Transverse colon (tissue), 4 donors: ENCODE measurements around the gene ZNF143. TPM values are rescaled to one million over a fixed set of nuclear protein-coding genes. Genes with fewer than 3 reads are reported as not detected.

ENCODE experiments used
- DNase-seq: peaks from one replicate; pipeline ENCODE4 v3.0.0-alpha.2; 2019
- H3K27ac ChIP-seq, 4 donors: fragments of 200-600 bp; sonication (generic); 2 replicates each; pipeline ENCODE4 v1.5.1; 2016 to 2018; ENCODE audit warnings: inconsistent platforms in 4 of 4
- H3K27me3 ChIP-seq: fragments of 200-600 bp; sonication (generic); 2 replicates; pipeline ENCODE4 v1.5.1; 2017; ENCODE audit warnings: inconsistent platforms
- H3K36me3 ChIP-seq, 4 donors: fragments of 200-600 bp; sonication (generic); 2 replicates each; pipeline ENCODE4 v1.5.1; 2017 to 2019; ENCODE audit warnings: inconsistent platforms in 4 of 4
- H3K4me1 ChIP-seq, 4 donors: fragments of 200-600 bp; sonication (generic); 2 replicates each; pipeline ENCODE4 v1.5.1; 2017 to 2020; ENCODE audit warnings: inconsistent platforms in 4 of 4
- H3K4me3 ChIP-seq, 4 donors: fragments of 200-600 bp; sonication (generic); 1 replicate in 1 of 4; 2 replicates in 3 of 4; pipeline versions ENCODE4 v1.5.1 to v1.6.1; 2017 to 2019; ENCODE audit warnings: inconsistent platforms in 4 of 4
- H3K9me3 ChIP-seq, 2 donors: fragments of 200-600 bp; sonication (generic); 2 replicates each; pipeline ENCODE4 v1.5.1; 2017 to 2019; ENCODE audit warnings: inconsistent platforms in 2 of 2
- EP300 ChIP-seq: sonication (generic); formaldehyde crosslinking; IDR thresholded peaks from one replicate; pipeline ENCODE4 v1.6.1; 2017; ENCODE audit warnings: antibody characterized with exemption, low read depth
- POLR2A ChIP-seq: fragments of 450-650 bp; IDR thresholded peaks from one replicate; pipeline ENCODE4 v1.6.1; 2016; ENCODE audit warnings: antibody characterized with exemption, mild to moderate bottlenecking, moderate library complexity
- POLR2AphosphoS5 ChIP-seq, 3 donors: sonication (generic); formaldehyde crosslinking; IDR thresholded peaks; one replicate each; pipeline ENCODE4 v1.6.1; 2016; ENCODE audit warnings: antibody characterized with exemption in 3 of 3
- WGBS, 2 donors: methylation state at CpG; one replicate each; pipeline ENCODE4 v1.1.5; 2018; ENCODE audit warnings: low coverage in 1 of 2; 5-methylcytosine and 5-hydroxymethylcytosine counted together
- in situ Hi-C, 4 donors: fragments of 200-750 bp; cut with MboI; loops; one replicate each; pipeline versions ENCODE4 v1.15.0 to v1.15.1; 2017; ENCODE audit warnings: low sequenced_read_pairs in 3 of 4, low pct_ligation_motif_present in 1 of 4, low pct_unique_long_range_greater_than_20kb in 1 of 4
- intact Hi-C: fragments of 100-400 bp; cut with DNase I; formaldehyde crosslinking; loops from one replicate; pipeline ENCODE4 v1.15.1; 2023; ENCODE audit warnings: low total_unique reads
- total RNA-seq, 4 donors: library from RNA; depleted of rRNA; stranded (reverse); fragments of >200 nt; gene quantifications; one replicate each; pipeline ENCODE4 v1.1.0, GENCODE V29; 2016
- TF ChIP-seq, protein P1 (sequence below), 5 experiments: fragments of 200-600 bp in 3 of 5; fragments of 450-650 bp in 2 of 5; sonication (generic) in 3 of 5; IDR thresholded peaks; 1 replicate in 2 of 5; 2 replicates in 3 of 5; pipeline ENCODE4 v1.5.1; 2016 to 2017; ENCODE audit warnings: antibody characterized with exemption in 5 of 5, inconsistent platforms in 3 of 5, mild to moderate bottlenecking in 2 of 5, moderate library complexity in 1 of 5

Gene ZNF143
- total RNA-seq, 4 donors from 2014 or later, result 6.6 to 21.8 (median 14.3) TPM

DNA sequence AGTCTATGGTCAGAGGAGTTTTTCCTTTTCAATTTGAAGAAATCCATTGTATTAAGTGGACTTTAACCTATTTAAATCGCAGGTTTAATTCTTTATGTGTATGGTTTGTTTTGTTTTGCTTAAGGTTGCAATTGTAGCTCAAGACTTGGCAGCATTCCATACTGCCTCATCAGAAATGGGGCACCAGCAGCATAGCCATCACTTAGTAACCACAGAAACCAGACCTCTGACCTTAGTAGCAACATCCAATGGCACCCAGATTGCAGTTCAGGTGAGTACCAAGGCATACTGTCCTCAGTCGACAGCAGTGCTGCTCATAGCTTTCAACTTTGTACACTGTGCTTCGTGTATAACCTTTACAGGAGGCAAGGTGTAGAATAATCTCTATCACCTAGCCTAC lies 64.3 kb downstream of the ZNF143 start:
- Histone ChIP-seq H3K9me3 (no peaks in the 10 kb centered on the region), H3K27me3 (no peaks in the 10 kb centered on the region), H3K4me3 (no peak overlapping the region), H3K27ac (peak overlapping the region in 2 of 4 donors; percentile 85), H3K4me1 (peaks cover 13 to 54% (median 42%) of the 10 kb centered on the region in 4 donors), H3K36me3 (peaks cover 0 to 10% (median 3%) of the 10 kb centered on the region in 4 donors)
- no peak for TF ChIP-seq POLR2A
- TF ChIP-seq EP300, result no peak
- no peak for TF ChIP-seq POLR2AphosphoS5 (IDR thresholded peaks at IDR 0.05)
- TF ChIP-seq, protein P1, sequence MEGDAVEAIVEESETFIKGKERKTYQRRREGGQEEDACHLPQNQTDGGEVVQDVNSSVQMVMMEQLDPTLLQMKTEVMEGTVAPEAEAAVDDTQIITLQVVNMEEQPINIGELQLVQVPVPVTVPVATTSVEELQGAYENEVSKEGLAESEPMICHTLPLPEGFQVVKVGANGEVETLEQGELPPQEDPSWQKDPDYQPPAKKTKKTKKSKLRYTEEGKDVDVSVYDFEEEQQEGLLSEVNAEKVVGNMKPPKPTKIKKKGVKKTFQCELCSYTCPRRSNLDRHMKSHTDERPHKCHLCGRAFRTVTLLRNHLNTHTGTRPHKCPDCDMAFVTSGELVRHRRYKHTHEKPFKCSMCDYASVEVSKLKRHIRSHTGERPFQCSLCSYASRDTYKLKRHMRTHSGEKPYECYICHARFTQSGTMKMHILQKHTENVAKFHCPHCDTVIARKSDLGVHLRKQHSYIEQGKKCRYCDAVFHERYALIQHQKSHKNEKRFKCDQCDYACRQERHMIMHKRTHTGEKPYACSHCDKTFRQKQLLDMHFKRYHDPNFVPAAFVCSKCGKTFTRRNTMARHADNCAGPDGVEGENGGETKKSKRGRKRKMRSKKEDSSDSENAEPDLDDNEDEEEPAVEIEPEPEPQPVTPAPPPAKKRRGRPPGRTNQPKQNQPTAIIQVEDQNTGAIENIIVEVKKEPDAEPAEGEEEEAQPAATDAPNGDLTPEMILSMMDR (IDR thresholded peaks at IDR 0.05), result no peak
- in situ Hi-C loops, result no loop called here
- 70% methylated on average over 3 of the region's 3 CpGs; no CpG with 5 or more reads in 1 of the 2 donors for WGBS, 2 donors
- no peak for DNase-seq
- intact Hi-C loops, result loop anchor here (5.0 kb wide), 1 partner anchor 47 kb away; the partner anchor contains the start of gene WEE1

- WGBS, 2 donors, result 17 to 33% methylated on average over 8 of the region's 8 CpGs
- no peak overlapping the region for H3K4me3 ChIP-seq
- intact Hi-C loops (loop anchor here (5.0 kb wide), 1 partner anchor 45 kb away; the partner anchor contains the start of gene WEE1), in situ Hi-C loops (no loop called here)
- H3K36me3 ChIP-seq, result no peaks in the 10 kb centered on the region
- no peak for DNase-seq
- no peaks in the 10 kb centered on the region for H3K9me3 ChIP-seq
- peaks cover 16 to 61% (median 47%) of the 10 kb centered on the region in 4 donors for H3K4me1 ChIP-seq
- peak overlapping the region; percentile 84 to 87 (median 85) for H3K27ac ChIP-seq
- no peak for TF ChIP-seq POLR2A
- TF ChIP-seq, protein P1 (IDR thresholded peaks at IDR 0.05), result no peak
- peak; percentile 34 to 67 (median 46) for TF ChIP-seq POLR2AphosphoS5 (IDR thresholded peaks at IDR 0.05)
- no peak for TF ChIP-seq EP300
- H3K27me3 ChIP-seq, result no peaks in the 10 kb centered on the region
These were observed 66.8 kb downstream of the ZNF143 start for GRCh38 chr11:9527481-9528135.

GRCh38 chr11:9528136-9528501 lies 67.3 kb downstream of the ZNF143 start:
- Histone ChIP-seq H3K9me3 (no peaks in the 10 kb centered on the region), H3K27ac (peak overlapping the region; percentile 84 to 87 (median 85)), H3K36me3 (no peaks in the 10 kb centered on the region), H3K27me3 (no peaks in the 10 kb centered on the region), H3K4me1 (peaks cover 16 to 61% (median 47%) of the 10 kb centered on the region in 4 donors), H3K4me3 (no peak overlapping the region)
- TF ChIP-seq, protein P1 (IDR thresholded peaks at IDR 0.05), result no peak
- no peak for TF ChIP-seq EP300
- TF ChIP-seq POLR2AphosphoS5 (IDR thresholded peaks at IDR 0.05), result no peak
- no peak for TF ChIP-seq POLR2A
- 59 to 73% methylated on average over 1 of the region's 1 CpG for WGBS, 2 donors
- DNase-seq, result no peak
- in situ Hi-C loops (no loop called here), intact Hi-C loops (loop anchor here (5.0 kb wide), 1 partner anchor 44 kb away; the partner anchor contains the start of gene WEE1)

GRCh38 chr11:9528573-9529333 lies 67.9 kb downstream of the ZNF143 start:
- DNase-seq, result no peak
- TF ChIP-seq EP300 (no peak), POLR2A (no peak), POLR2AphosphoS5 (IDR thresholded peaks at IDR 0.05) (no peak)
- TF ChIP-seq, protein P1 (IDR thresholded peaks at IDR 0.05), result no peak
- H3K36me3 ChIP-seq, result no peaks in the 10 kb centered on the region
- in situ Hi-C loops, result no loop called here
- 52 to 60% methylated on average over 7 to 12 of the region's 12 CpGs for WGBS, 2 donors
- intact Hi-C loops, result loop anchor here (5.0 kb wide), 1 partner anchor 44 kb away; the partner anchor contains the start of gene WEE1
- no peaks in the 10 kb centered on the region for H3K27me3 ChIP-seq
- H3K9me3 ChIP-seq, result no peaks in the 10 kb centered on the region
- H3K27ac ChIP-seq, result peak overlapping the region; percentile 84 to 87 (median 85)
- H3K4me1 ChIP-seq, result peaks cover 16 to 61% (median 47%) of the 10 kb centered on the region in 4 donors
- no peak overlapping the region for H3K4me3 ChIP-seq
